NCI-H146 treated with DMSO at 0.1 percent for 48 hours (cell line): ENCODE results near the gene MAL.

Experiments
- DNase-seq: peaks from one replicate; lab custom pipeline; 2025; ENCODE audit not compliant: unreplicated experiment; lab: John Stamatoyannopoulos, UW

The MAL gene

DNA sequence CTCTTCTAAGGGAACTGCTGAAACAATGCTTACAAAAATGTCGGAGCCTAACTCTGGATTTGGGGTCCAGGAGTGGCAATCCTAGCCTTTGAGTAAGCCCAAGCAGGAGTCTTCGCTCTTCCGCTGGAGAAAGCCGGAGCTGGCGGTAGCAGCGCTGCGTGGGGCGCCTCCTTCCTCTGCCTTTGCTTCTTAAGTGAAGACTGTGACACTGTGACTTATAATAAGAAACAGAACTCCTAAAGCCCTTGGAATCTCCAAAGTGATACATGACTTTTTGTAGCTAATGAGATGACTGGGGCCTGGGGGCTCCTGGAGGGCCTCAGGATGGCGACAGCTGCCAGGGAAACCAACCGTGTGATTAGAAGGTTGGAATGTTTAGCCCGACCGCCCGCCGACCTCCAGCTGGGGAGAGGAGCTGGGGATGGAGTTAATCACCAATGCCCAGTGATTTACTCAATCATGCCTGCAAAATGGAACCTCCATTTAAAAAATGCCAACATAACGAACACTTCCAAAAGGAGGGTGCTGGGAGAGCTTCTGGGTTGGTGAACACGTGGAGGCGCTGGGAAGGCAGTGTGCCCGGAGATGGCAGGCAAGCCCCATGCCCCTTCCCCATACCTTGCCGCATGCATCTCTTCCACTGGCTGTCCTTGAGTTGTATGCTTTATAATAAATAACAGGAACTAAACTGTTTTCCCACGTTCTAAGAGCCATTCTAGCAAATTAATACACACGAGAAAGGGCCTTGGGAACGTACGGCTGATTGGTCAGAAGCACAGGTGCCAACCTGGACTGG lies 29.0 kb upstream of the MAL start:
- no peak for DNase-seq

- DNase-seq, result no peak
Observed at GRCh38 chr2:94997981-94998930, 27.3 kb upstream of the MAL start.

DNA sequence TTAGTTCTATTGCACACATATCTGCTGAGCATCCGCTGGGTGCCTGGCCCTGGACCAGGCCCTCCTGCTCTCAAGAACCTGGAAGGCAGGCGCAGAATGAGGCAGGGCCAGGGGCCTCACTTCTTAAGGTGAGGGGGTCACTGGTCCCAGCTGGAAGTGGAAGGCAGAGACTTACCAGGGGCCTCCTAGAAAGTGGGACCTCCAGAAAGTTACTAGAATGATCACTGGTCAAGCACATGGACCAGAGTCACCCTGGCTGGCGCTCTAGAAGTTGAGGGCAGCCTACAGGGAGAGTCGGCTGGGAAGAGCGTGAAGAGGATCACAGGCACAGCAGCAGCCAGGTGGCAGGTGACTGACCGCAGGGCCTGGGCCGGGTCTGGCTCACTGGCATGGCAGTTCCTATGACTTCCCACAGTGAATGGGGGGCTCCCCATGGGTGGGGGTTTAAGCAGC lies 26.1 kb upstream of the MAL start:
- no peak for DNase-seq

DNA sequence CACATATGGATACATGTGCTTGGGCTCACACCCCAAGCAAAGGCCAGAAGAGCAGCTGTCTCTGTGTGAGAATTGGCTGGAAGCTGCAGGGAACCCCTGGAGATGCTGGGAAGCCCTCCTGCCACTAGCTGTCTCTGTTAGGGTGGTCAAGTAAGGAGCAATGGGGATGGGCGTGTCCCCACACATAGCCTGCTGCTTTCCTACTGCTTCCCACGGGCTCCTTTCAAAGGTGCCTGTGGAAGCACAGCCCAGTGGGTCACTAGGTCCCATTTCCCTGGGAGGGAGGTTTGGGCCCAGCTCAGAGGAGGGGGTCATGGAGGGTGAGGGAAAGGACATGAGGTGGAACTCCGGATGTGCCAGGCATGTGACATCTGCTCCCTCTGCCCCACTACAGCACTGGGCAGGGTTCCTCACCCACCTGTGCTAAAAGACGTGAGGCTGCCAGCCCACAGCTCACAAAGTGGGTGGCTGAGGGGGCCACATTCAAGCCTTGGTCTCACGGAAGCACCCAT lies 24.4 kb upstream of the MAL start:
- DNase-seq, result no peak

- no peak for DNase-seq
Observed at GRCh38 chr2:95001701-95002100, 23.8 kb upstream of the MAL start.

DNA sequence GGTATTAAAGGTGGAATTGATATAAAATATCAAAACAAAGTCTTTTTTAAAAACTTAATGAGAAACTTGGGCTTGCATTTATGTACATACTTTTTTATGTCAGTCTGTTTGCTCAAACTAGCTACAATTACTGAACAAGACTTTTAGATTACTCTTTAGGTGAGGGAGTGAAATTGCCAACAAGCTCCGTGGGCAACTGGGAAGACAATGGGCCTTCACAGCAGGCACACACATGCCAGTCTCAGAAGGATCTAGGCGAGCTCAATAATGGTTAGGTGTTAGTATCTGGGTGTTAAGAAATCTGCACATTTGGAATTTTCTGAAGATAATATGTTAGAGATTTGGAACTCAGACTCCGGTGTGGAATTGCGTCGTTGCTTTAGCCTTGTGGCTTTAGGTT lies 23.0 kb upstream of the MAL start:
- DNase-seq, result no peak

- DNase-seq, result no peak
Observed at GRCh38 chr2:95004287-95004686, 21.2 kb upstream of the MAL start.

DNA sequence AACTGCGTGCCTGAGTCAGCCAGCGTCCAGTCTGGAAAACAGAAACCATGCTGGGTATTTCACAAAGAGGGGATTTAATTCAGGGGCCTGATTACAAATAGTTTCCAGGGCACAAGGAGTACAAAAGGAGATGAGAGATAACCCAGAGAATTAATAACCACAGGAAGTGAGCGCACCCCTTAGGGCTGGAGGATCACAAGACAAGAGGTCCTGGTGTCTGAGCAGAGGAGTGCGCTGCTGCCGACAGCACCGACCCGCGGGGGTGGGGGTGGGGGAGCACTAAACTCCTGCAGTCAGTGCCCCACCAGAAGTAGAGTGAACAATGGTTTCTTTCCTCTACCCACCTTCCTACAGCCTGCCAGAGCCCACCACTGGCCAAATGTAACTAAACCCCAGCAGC lies 20.8 kb upstream of the MAL start:
- DNase-seq, result no peak

DNA sequence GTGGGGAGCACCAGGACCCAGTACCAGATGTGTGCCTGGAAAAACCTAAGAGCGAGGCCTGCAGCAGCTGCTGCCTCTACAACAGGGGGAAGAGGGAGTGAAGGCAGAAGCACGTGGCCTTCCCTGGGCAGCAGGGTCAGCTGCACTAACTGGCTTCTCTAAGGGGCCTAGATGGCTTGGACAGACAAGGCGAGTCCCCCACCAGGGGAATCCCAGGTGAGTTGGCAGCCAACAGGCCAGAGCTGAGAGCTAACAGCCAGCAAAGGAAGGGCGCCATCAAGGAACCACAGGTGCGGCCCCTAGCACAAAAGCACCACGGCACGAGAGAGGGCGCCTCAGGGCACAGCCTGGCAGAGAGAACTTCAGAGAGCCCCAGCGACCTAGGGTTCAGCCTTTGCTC lies 19.8 kb upstream of the MAL start:
- no peak for DNase-seq

DNA sequence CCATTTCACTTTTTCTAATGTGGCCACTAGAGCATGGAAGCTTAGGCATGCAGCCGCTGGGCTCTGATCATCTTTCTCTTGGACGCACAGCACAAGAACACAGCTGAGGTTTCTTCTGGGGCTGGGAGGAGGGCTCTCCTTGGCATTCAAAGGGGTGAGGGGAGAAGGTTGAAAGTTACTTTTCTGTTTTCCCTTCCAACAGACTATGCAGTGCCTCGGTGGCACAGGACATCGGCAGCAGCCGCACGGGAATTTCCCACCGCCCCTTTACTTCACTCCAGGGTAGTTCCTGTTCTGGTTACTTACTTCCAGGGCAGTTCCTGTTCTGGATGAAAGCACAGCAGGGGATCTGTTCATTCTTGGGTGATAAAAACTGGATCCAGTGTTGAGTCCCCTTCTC lies 18.9 kb upstream of the MAL start:
- DNase-seq, result no peak

DNA sequence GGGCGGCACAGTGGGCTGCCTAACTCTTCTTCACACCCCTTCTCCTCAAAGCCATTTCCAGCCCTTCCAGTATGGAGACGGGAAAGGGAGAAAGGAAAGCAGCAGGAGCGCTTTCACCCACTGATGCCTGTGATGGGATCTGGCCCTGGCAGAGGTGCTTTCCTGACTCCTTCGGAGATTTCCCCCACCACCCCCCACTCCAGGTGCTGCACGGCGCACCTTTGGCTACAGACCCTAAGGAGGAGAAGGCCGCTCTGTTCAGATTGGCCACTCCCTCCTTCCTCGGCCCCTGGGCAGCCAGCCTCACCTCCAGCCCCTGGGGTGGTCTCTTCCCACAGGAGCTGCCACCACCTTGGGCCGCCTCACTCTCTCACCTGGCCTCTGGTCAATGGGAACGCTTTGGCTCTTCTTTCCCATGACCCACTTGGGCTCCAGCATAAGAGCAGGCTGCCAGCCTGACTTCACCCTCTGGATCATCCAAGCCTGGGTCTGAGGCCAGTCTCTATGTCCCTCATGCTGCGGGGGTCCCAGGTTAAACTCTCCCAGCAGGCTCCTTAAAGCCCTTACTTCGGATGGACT lies 18.4 kb upstream of the MAL start:
- DNase-seq, result no peak

- DNase-seq, result no peak
Observed at GRCh38 chr2:95007822-95008221, 17.7 kb upstream of the MAL start.

DNA sequence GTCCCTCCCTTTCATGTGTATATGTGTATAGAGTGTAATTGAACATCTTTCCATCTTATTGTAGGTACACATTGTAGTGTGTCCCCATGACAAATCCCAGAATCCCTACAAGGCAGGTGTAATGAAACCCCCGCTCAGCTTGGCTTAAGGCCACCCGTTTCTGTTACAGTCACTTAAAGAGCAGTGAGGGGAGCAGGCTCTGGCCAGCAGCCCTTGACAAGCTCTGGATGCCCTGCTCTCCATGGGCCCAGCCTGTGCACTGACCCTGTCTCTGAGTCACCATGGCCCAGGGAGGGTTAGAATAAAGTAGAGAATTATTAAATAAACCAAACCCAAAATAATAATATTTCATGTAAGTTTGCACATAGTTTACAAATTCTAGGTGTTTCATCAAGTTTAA lies 17.2 kb upstream of the MAL start:
- DNase-seq, result no peak

DNA sequence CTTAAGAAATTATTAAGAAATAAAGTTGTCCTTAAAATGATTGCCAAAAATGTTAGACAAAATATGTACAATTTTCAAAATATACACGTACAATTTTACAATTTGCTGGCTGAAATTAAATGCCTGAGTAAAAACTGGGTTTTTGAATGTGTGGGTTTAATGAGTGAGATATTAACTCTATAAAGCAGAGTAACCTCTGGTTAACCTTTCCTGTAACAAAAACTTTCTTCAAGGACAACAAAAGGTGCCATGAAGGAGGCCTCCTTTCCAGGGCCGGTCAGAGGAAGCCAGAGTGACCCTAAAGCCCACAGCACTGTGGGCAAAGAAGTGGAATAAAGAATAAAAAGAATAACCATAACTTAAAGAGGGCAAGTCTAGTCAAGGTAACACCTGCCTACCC lies 16.5 kb upstream of the MAL start:
- DNase-seq, result no peak

- no peak for DNase-seq
Observed at GRCh38 chr2:95009412-95009811, 16.1 kb upstream of the MAL start.

- DNase-seq, result no peak
Observed at GRCh38 chr2:95010126-95010525, 15.4 kb upstream of the MAL start.

DNA sequence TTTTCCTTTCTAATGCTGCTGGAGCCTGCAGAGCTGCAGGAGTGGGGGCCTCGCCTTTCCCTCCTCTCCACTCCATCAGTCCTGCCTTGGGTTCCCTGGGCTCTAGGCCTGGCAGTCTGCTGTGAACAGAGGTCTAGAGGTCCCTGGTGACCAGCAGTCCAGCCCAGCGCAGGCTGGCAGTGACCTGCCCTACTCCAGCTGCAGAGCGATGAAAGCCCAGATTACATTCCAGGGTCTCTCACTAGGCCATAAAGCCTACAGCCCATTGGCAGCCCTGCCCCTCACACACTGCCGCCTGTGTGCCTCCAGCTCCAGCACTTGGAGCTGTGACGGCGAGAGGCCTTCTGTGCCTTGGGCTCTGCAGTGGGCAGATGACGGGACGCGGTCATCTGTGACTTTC lies 14.8 kb upstream of the MAL start:
- DNase-seq, result no peak

GRCh38 chr2:95012881-95013550 lies 12.5 kb upstream of the MAL start:
- DNase-seq, result no peak

- DNase-seq, result no peak
Observed at GRCh38 chr2:95013726-95014125, 11.8 kb upstream of the MAL start.

DNA sequence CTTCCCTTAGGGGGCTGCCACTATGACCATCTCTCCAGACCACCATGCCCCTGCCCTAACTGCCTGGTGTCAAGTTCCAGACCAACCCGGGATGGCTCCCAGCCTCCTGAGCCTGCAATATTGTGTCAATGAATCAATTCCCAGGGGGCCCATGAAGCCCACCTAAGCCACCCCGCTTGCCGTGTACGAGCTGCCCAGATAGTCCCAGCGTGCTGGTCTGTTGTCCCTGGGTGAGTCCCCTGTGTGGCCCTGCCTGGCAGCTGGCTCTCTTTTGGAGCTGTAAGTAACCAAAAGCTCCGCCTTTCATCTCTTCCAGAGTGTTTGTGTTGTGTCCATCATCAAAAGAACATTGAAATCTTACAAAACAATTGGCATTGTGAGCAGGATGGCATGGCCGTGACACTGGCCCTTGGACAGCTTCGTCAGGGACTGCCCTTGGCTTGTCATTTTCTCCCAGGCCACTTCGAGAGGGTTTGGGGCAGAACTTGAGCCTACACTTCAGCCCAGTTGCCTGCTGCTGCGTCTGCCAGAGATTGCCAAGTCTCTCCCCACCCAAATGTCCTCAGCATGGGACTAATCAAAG lies 11.3 kb upstream of the MAL start:
- DNase-seq, result no peak
